ENCODE measurements around the gene UNC5A.

GRCh38 chr5:176831425-176831824 lies 21.1 kb downstream of the UNC5A start:
- TF ChIP-seq STAT1 (conservative IDR thresholded peaks at IDR 0.05) (no peak), ATF7 (IDR thresholded peaks at IDR 0.05; ENCODE audit: low read depth) (no peak), SMC3 (IDR thresholded peaks at IDR 0.05; ENCODE audit: borderline replicate concordance, low read length) (no peak), RBBP5 (conservative IDR thresholded peaks at IDR 0.05) (no peak), RFX5 (IDR thresholded peaks at IDR 0.05; ENCODE audit: low read depth, low read length) (no peak), CTCF (IDR thresholded peaks at IDR 0.05 in 2 of 3, conservative IDR thresholded peaks at IDR 0.05 in 1 of 3; ENCODE audit: control insufficient read depth in 2 of 3, extremely low read depth in 1 of 3, insufficient read depth in 1 of 3, low read depth in 3 of 3, low read length in 3 of 3) (no peak), ZNF384 (IDR thresholded peaks at IDR 0.05; ENCODE audit: borderline replicate concordance, low read depth, low read length) (no peak), EP300 (IDR thresholded peaks at IDR 0.05; ENCODE audit: borderline replicate concordance in 1 of 2, control insufficient read depth in 1 of 2, low read depth in 2 of 2, low read length in 2 of 2) (no peak), SREBF1 (IDR thresholded peaks at IDR 0.05; ENCODE audit: low read length) (no peak), POLR2A (IDR thresholded peaks at IDR 0.05; ENCODE audit: low read depth, low read length) (no peak), MAX (IDR thresholded peaks at IDR 0.05; ENCODE audit: low read depth, low read length) (no peak), RCOR1 (conservative IDR thresholded peaks at IDR 0.05; ENCODE audit: low read depth, low read length) (no peak)

Measured in GM12878 (cell line).